Endothelial cell of umbilical vein (primary cell): ENCODE data around the gene CREG2.

Experiments used
- EZH2 ChIP-seq: IDR thresholded peaks from 2 replicates; pipeline ENCODE4 v1.6.1; 2012; ENCODE audit warnings: borderline replicate concordance, low read depth, mild to moderate bottlenecking, moderate library complexity, low read length, inconsistent platforms; ENCODE audit not compliant: severe bottlenecking
- MYC ChIP-seq: IDR thresholded peaks from one replicate; pipeline ENCODE4 v1.6.1; 2011; ENCODE audit warnings: mild to moderate bottlenecking, low read depth, low read length
- POLR2A ChIP-seq: IDR thresholded peaks from 2 replicates; pipeline ENCODE4 v1.6.1; 2012; ENCODE audit warnings: low read depth, mild to moderate bottlenecking, control low read depth, low read length
- POLR2AphosphoS5 ChIP-seq: IDR thresholded peaks from 2 replicates; pipeline ENCODE4 v1.6.1; 2012; ENCODE audit warnings: low read depth, mild to moderate bottlenecking, control low read depth, low read length, moderate library complexity; ENCODE audit not compliant: insufficient read depth
- TF ChIP-seq, protein P1 (sequence below), 2 donors: IDR thresholded peaks; 1 replicate in 1 of 2; 2 replicates in 1 of 2; pipeline ENCODE4 v1.5.1; 2011; ENCODE audit warnings: low read length in 2 of 2, mild to moderate bottlenecking in 2 of 2, moderate library complexity in 2 of 2, control low read depth in 1 of 2, inconsistent platforms in 1 of 2, low read depth in 1 of 2; ENCODE audit not compliant: insufficient read depth in 1 of 2; ENCODE audit errors: extremely low read depth in 1 of 2

DNA sequence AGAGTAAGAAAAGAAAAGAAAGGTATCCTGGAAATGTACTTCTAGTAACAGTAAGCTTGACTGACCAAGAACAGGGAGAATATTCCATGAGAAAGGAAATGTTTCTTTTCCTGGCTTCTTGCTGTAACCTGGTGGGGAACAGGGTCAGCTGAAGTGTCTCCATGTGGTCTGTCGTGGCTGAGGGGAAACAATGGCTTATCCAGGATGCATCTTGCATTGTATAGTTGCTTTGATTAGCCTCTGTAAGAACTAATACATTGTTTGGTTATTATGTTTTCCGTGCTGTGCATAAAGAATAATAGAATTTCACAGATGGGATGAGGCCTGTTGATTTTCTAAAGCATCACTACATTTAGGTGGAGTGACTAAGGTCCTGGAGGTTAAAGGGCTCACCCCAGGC is 4.9 kb downstream of the CREG2 start:
- TF ChIP-seq, protein P1, sequence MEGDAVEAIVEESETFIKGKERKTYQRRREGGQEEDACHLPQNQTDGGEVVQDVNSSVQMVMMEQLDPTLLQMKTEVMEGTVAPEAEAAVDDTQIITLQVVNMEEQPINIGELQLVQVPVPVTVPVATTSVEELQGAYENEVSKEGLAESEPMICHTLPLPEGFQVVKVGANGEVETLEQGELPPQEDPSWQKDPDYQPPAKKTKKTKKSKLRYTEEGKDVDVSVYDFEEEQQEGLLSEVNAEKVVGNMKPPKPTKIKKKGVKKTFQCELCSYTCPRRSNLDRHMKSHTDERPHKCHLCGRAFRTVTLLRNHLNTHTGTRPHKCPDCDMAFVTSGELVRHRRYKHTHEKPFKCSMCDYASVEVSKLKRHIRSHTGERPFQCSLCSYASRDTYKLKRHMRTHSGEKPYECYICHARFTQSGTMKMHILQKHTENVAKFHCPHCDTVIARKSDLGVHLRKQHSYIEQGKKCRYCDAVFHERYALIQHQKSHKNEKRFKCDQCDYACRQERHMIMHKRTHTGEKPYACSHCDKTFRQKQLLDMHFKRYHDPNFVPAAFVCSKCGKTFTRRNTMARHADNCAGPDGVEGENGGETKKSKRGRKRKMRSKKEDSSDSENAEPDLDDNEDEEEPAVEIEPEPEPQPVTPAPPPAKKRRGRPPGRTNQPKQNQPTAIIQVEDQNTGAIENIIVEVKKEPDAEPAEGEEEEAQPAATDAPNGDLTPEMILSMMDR (IDR thresholded peaks at IDR 0.05; ENCODE audit: extremely low read depth in 1 of 2, insufficient read depth in 1 of 2, low read depth in 1 of 2, low read length in 2 of 2): no peak
- TF ChIP-seq POLR2A: no peak
- TF ChIP-seq MYC: no peak
- no peak for TF ChIP-seq EZH2
- TF ChIP-seq POLR2AphosphoS5: no peak
